GM12878 (cell line): Measurements from ENCODE around the gene RTCB. TPM values are rescaled to one million over a fixed set of nuclear protein-coding genes. Genes with fewer than 3 reads are reported as not detected.

Source experiments
- ATAC-seq: fragments of 200-7000 bp; cut with Tn5 transposase; 3 replicates; pipeline ENCODE4 v1.9.1; 2020; ENCODE audit warnings: mild to moderate bottlenecking, moderate library complexity
- BruUV-seq: library from RNA; stranded (reverse); fragments of 400-500 nt; replicated peaks from 2 replicates; lab custom pipeline; 2021; lab: Mats Ljungman, UMichigan
- CTCF ChIA-PET: fragments of 300-600 bp; sonication (Branson Sonifier 250); formaldehyde crosslinking; extraction: SDS; loops from one replicate; lab custom pipeline; 2021; ENCODE audit warnings: inconsistent platforms; lab: Yijun Ruan, JAX
- POLR2A ChIA-PET: fragments of 350-600 bp; formaldehyde crosslinking; extraction: SDS; loops from one replicate; lab custom pipeline; 2021; ENCODE audit warnings: inconsistent platforms; lab: Charles Lee
- RAD21 ChIA-PET: fragments of 300-600 bp; sonication (Branson Sonifier 250); formaldehyde crosslinking; loops from one replicate; lab custom pipeline; 2023; ENCODE audit warnings: antibody characterized with exemption; ENCODE audit not compliant: unreplicated experiment; lab: Charles Lee
- SMC1A ChIA-PET: fragments of 300-600 bp; sonication (Branson Sonifier 250); formaldehyde crosslinking; loops from one replicate; lab custom pipeline; 2023; ENCODE audit not compliant: unreplicated experiment, uncharacterized antibody; lab: Charles Lee
- DNase-seq: peaks from one replicate; pipeline ENCODE4 v3.0.0-alpha.2; 2011; ENCODE audit warnings: low read depth, low spot score
- FAIRE-seq: peaks from 3 replicates; lab custom pipeline; 2011; peaks lifted over from hg19 to GRCh38; lab: Jason Lieb, UNC
- H2AFZ ChIP-seq: 2 replicates; pipeline ENCODE4 v1.6.0; 2011; ENCODE audit warnings: low read depth, low read length, control low read depth; ENCODE audit not compliant: control insufficient read depth
- H3K27ac ChIP-seq: 2 replicates; pipeline ENCODE4 v1.5.1; 2011; ENCODE audit warnings: control low read depth; ENCODE audit not compliant: control insufficient read depth, insufficient read depth
- H3K27me3 ChIP-seq, 2 experiments: replicated peaks in 1 of 2; 2 replicates each; pipeline versions ENCODE4 v1.6.0 to v1.6.1; 2011; ENCODE audit warnings: low read length in 1 of 2; ENCODE audit not compliant: control insufficient read depth in 2 of 2, insufficient read depth in 2 of 2
- H3K36me3 ChIP-seq, 2 experiments: 2 replicates each; pipeline ENCODE4 v1.5.1; 2011; ENCODE audit warnings: low read length in 1 of 2; ENCODE audit not compliant: control insufficient read depth in 2 of 2, insufficient read depth in 2 of 2
- H3K4me1 ChIP-seq: 2 replicates; pipeline ENCODE4 v1.6.1; 2011; ENCODE audit warnings: mild to moderate bottlenecking, low read length, moderate library complexity, mixed read lengths; ENCODE audit not compliant: control insufficient read depth, insufficient read depth
- H3K4me2 ChIP-seq: 2 replicates; pipeline ENCODE4 v1.6.0; 2011; ENCODE audit warnings: control low read depth; ENCODE audit not compliant: control insufficient read depth, insufficient read depth
- H3K4me3 ChIP-seq: fragments of 200-600 bp; sonication (generic); 2 replicates; pipeline ENCODE4 v1.5.1; 2016
- H3K79me2 ChIP-seq: 2 replicates; pipeline ENCODE4 v1.6.0; 2011; ENCODE audit warnings: low read length; ENCODE audit not compliant: control insufficient read depth, insufficient read depth
- H3K9ac ChIP-seq: 2 replicates; pipeline ENCODE4 v1.8.0; 2011; ENCODE audit warnings: low read length, control low read depth, mixed read lengths; ENCODE audit not compliant: control insufficient read depth, insufficient read depth
- H3K9me3 ChIP-seq: replicated peaks from 3 replicates; pipeline ENCODE4 v1.5.1; 2011; ENCODE audit warnings: mild to moderate bottlenecking, low read length; ENCODE audit not compliant: control insufficient read depth, insufficient read depth
- H4K20me1 ChIP-seq: 2 replicates; pipeline ENCODE4 v1.6.0; 2011; ENCODE audit not compliant: control insufficient read depth, insufficient read depth
- BHLHE40 ChIP-seq, 2 experiments: fragments of 450-650 bp in 1 of 2; IDR thresholded peaks; 2 replicates each; pipeline ENCODE4 v1.6.1; 2011 to 2017; ENCODE audit warnings: low read depth in 2 of 2, borderline replicate concordance in 1 of 2, improper control_type of control experiment in 1 of 2, low read length in 1 of 2, mild to moderate bottlenecking in 1 of 2
- BRCA1 ChIP-seq: IDR thresholded peaks from 2 replicates; pipeline ENCODE4 v1.6.1; 2011; ENCODE audit warnings: low read depth, low read length, improper control_type of control experiment
- CBX5 ChIP-seq: sonication (generic); IDR thresholded peaks from 2 replicates; pipeline ENCODE4 v1.6.1; 2016; ENCODE audit warnings: low read depth, moderate library complexity, mild to moderate bottlenecking, inconsistent platforms
- ESRRA ChIP-seq: IDR thresholded peaks from 2 replicates; pipeline ENCODE4 v1.6.1; 2012; ENCODE audit warnings: mild to moderate bottlenecking, low read length, improper control_type of control experiment
- IKZF2 ChIP-seq, 2 experiments: fragments of 450-650 bp; IDR thresholded peaks; 2 replicates each; pipeline ENCODE4 v1.6.1; 2017; ENCODE audit warnings: mild to moderate bottlenecking in 2 of 2, moderate library complexity in 2 of 2
- MAX ChIP-seq: IDR thresholded peaks from 2 replicates; pipeline ENCODE4 v1.6.1; 2012; ENCODE audit warnings: low read depth, low read length, improper control_type of control experiment
- MXI1 ChIP-seq: fragments of 150-350 bp; IDR thresholded peaks from 2 replicates; pipeline ENCODE4 v1.6.1; 2011; ENCODE audit warnings: low read depth, mild to moderate bottlenecking, inconsistent platforms, low read length, improper control_type of control experiment
- PML ChIP-seq: IDR thresholded peaks from 2 replicates; pipeline ENCODE4 v1.6.1; 2012; ENCODE audit warnings: low read length, inconsistent platforms
- POU2F2 ChIP-seq: IDR thresholded peaks from 3 replicates; pipeline ENCODE4 v1.6.1; 2011; ENCODE audit warnings: low read depth, mild to moderate bottlenecking, low read length, borderline replicate concordance
- RBBP5 ChIP-seq: fragments of 200-600 bp; sonication (generic); conservative IDR thresholded peaks from 2 replicates; pipeline ENCODE4 v1.6.1; 2016
- SIX5 ChIP-seq: IDR thresholded peaks from 2 replicates; pipeline ENCODE4 v1.6.1; 2011; ENCODE audit warnings: mild to moderate bottlenecking, low read depth, low read length, moderate library complexity; ENCODE audit not compliant: severe bottlenecking
- TARDBP ChIP-seq: IDR thresholded peaks from 2 replicates; pipeline ENCODE4 v1.6.1; 2016; ENCODE audit warnings: borderline replicate concordance
- TBL1XR1 ChIP-seq: IDR thresholded peaks from 2 replicates; pipeline ENCODE4 v1.6.1; 2012; ENCODE audit warnings: low read depth, low read length, improper control_type of control experiment
- USF1 ChIP-seq: IDR thresholded peaks from 2 replicates; pipeline ENCODE4 v1.6.1; 2011; ENCODE audit warnings: borderline replicate concordance, low read depth, mild to moderate bottlenecking, moderate library complexity, mixed read lengths, low read length; ENCODE audit not compliant: insufficient read depth; ENCODE audit errors: extremely low read length
- ZNF274 ChIP-seq: IDR thresholded peaks from one replicate; pipeline ENCODE4 v1.8.0; 2011; ENCODE audit not compliant: insufficient read length, insufficient read depth
- WGBS: methylation state at CpG from one replicate; pipeline ENCODE4 v1.1.6; 2016; ENCODE audit warnings: low lambda C conversion rate; ENCODE audit not compliant: insufficient replicate concordance, insufficient coverage; ENCODE audit errors: missing lambda C conversion rate; 5-methylcytosine and 5-hydroxymethylcytosine counted together
- in situ Hi-C: fragments of 300-500 bp; cut with MboI; formaldehyde crosslinking; loops from 9 replicates; pipeline ENCODE4 v1.14.3; 2018; ENCODE audit warnings: mixed read lengths
- intact Hi-C: fragments of 100-400 bp; cut with micrococcal nuclease; formaldehyde crosslinking; loops from one replicate; pipeline ENCODE4 v1.14.2; 2022; ENCODE audit not compliant: unreplicated experiment
- polyA plus RNA-seq, 11 experiments: library from polyadenylated mRNA; depleted of rRNA in 4 of 11; unstranded in 6 of 11; stranded (reverse) in 5 of 11; fragments of >200 nt; fragmentation: Nextera tagmentation in 4 of 11; fragmentation: Illumina TruSeq in 1 of 11; extraction: Ambion mirVana in 4 of 11; extraction: Trizol in 1 of 11; gene quantifications; 1 replicate in 1 of 11; 2 replicates in 10 of 11; pipeline versions ENCODE4 v1.2.1 to v1.2.3, GENCODE V29; 2011 to 2016; ENCODE audit warnings: inconsistent platforms in 2 of 11, missing spikeins in 2 of 11, low read depth in 1 of 11
- total RNA-seq, 4 experiments: library from RNA; depleted of rRNA in 3 of 4; stranded (reverse); fragments of >200 nt in 3 of 4; fragmentation: Illumina TruSeq in 1 of 4; extraction: Trizol in 1 of 4; gene quantifications; 2 replicates each; pipeline versions ENCODE4 v1.2.1 to v1.2.3, GENCODE V29; 2013 to 2021

Gene RTCB
- total and polyA plus RNA-seq, 10 of the 15 experiments (the other 5 are each of a cell fraction or from before 2014, with no cell fraction given) = 88.4 to 203 (median 106) TPM

GRCh38 chr22:32353292-32353691 lies 58.8 kb downstream of the RTCB start:
- FAIRE-seq = no peak
- ChIA-PET POLR2A (no interaction called here), CTCF (no interaction called here)
- no peak for ATAC-seq
- H3K9ac ChIP-seq = no peak overlapping the region
- H3K4me1 ChIP-seq = no peaks in the 10 kb centered on the region
- WGBS = 85% methylated on average over 28 of the region's 28 CpGs
- H2AFZ ChIP-seq = no peak overlapping the region
- H4K20me1 ChIP-seq = no peaks in the 10 kb centered on the region
- H3K27me3 ChIP-seq = no peaks in the 10 kb centered on the region
- no peak overlapping the region for H3K4me3 ChIP-seq
- no peak overlapping the region for H3K27ac ChIP-seq
- no peaks in the 10 kb centered on the region for H3K79me2 ChIP-seq
- intact Hi-C loops = no loop called here
- TF ChIP-seq MAX = no peak
- no peak for TF ChIP-seq ZNF274
- no peak for TF ChIP-seq TBL1XR1
- TF ChIP-seq ESRRA = no peak
- TF ChIP-seq, all 136 proteins: peak for 0
- in situ Hi-C loops = no loop called here
- no TSS peak for BruUV-seq
- H3K4me2 ChIP-seq = no peak overlapping the region
- ChIA-PET SMC1A (no interaction called here), RAD21 (no interaction called here)
- H3K9me3 ChIP-seq = no peaks in the 10 kb centered on the region
- no peak for DNase-seq
- no peaks in the 10 kb centered on the region for H3K36me3 ChIP-seq

GRCh38 chr22:32352681-32353080 lies 59.4 kb downstream of the RTCB start:
- no peak overlapping the region for H2AFZ ChIP-seq
- H3K27me3 ChIP-seq = no peaks in the 10 kb centered on the region
- no peaks in the 10 kb centered on the region for H3K9me3 ChIP-seq
- DNase-seq = no peak
- intact Hi-C loops = no loop called here
- no peaks in the 10 kb centered on the region for H4K20me1 ChIP-seq
- H3K9ac ChIP-seq = no peak overlapping the region
- ChIA-PET RAD21 (no interaction called here), CTCF (no interaction called here), POLR2A (no interaction called here), SMC1A (no interaction called here)
- no peak for FAIRE-seq
- BruUV-seq = no TSS peak
- H3K27ac ChIP-seq = no peak overlapping the region
- TF ChIP-seq CBX5 (no peak), BRCA1 (no peak), SIX5 (no peak), BHLHE40 (IDR thresholded peaks at IDR 0.05; ENCODE audit: borderline replicate concordance in 1 of 2, low read depth in 2 of 2, low read length in 1 of 2) (no peak), RBBP5 (no peak), POU2F2 (no peak), IKZF2 (IDR thresholded peaks at IDR 0.05) (no peak), PML (no peak), TARDBP (no peak), USF1 (no peak), MXI1 (no peak)
- H3K4me2 ChIP-seq = no peak overlapping the region
- H3K4me3 ChIP-seq = no peak overlapping the region
- no peaks in the 10 kb centered on the region for H3K79me2 ChIP-seq
- no peaks in the 10 kb centered on the region for H3K36me3 ChIP-seq
- ATAC-seq = no peak
- WGBS = 72% methylated on average over 14 of the region's 14 CpGs
- in situ Hi-C loops = no loop called here
- H3K4me1 ChIP-seq = no peaks in the 10 kb centered on the region
